T-helper 1 cell treated with Interleukin-12 subunit alpha and Interleukin-12 subunit beta and Interleukin-4 antibody, amounts not matched to agents 30 μg/mL and 1 μg/mL, for 36 hours (primary cell): ENCODE results near the gene PARD6A.
A peak's percentile ranks its signal among the peaks of the same experiment; 100 is the strongest.

Source experiments
- H3K27ac Mint-ChIP-seq: one replicate; pipeline ENCODE4 v1.8.0; 2021; ENCODE audit warnings: mild to moderate bottlenecking, mixed read lengths
- H3K27me3 Mint-ChIP-seq: one replicate; pipeline ENCODE4 v1.8.0; 2021; ENCODE audit warnings: low read depth, mixed read lengths
- H3K36me3 Mint-ChIP-seq: one replicate; pipeline ENCODE4 v1.8.0; 2021; ENCODE audit warnings: low read depth, mixed read lengths
- H3K4me1 Mint-ChIP-seq: one replicate; pipeline ENCODE4 v1.8.0; 2021; ENCODE audit warnings: low read depth, mixed read lengths
- H3K4me3 Mint-ChIP-seq: one replicate; pipeline ENCODE4 v1.8.0; 2021; ENCODE audit warnings: mild to moderate bottlenecking, moderate library complexity, mixed read lengths
- H3K9me3 Mint-ChIP-seq: one replicate; pipeline ENCODE4 v1.8.0; 2021; ENCODE audit warnings: mixed read lengths

The PARD6A gene

DNA sequence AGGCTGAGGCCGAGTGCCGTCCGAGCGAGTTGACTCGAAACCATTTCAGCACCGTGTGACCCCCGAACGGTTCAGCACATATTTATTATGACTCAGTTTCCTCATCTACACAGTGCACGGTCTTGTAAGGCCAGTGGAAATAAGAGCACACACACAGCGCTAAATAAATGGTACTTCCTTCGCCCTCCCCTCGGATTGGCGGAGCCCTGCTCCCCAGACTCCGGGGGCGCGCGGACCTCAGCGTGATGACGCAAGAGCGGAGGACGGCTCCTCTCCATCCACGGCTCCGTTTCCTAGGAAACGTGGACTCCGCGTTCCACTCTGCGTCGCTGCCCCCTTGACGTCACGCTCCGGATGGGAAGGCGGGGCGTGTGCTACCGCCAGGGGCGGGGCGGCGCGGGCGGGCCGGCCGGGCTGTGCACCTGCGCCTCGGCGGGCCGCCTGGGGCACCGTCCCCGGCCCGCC lies at the start of gene PARD6A:
Gene PARD6A (plus strand): TSS at position 397 of the 465 bp plus-strand sequence. CDS start 79 bp downstream, outside the sequence.
- peaks cover 18% of the 10 kb centered on the region for H3K4me1 Mint-ChIP-seq
- H3K4me3 Mint-ChIP-seq, result peak within 1 kb of the TSS; percentile 94
- H3K27ac Mint-ChIP-seq, result peak within 1 kb of the TSS; percentile 99
- no peaks in the 10 kb centered on the region for H3K9me3 Mint-ChIP-seq
- H3K27me3 Mint-ChIP-seq, result no peaks in the 10 kb centered on the region
- peaks cover 7% of the 10 kb centered on the region for H3K36me3 Mint-ChIP-seq

- H3K9me3 Mint-ChIP-seq, result no peaks in the 10 kb centered on the region
- H3K36me3 Mint-ChIP-seq, result peaks cover 30% of the 10 kb centered on the region
- H3K27me3 Mint-ChIP-seq, result no peaks in the 10 kb centered on the region
- H3K4me1 Mint-ChIP-seq, result peaks cover 2% of the 10 kb centered on the region
- no peak overlapping the region for H3K27ac Mint-ChIP-seq
- H3K4me3 Mint-ChIP-seq, result no peak overlapping the region
These were observed 47.0 kb upstream of the PARD6A start for GRCh38 chr16:67613808-67614207.

DNA sequence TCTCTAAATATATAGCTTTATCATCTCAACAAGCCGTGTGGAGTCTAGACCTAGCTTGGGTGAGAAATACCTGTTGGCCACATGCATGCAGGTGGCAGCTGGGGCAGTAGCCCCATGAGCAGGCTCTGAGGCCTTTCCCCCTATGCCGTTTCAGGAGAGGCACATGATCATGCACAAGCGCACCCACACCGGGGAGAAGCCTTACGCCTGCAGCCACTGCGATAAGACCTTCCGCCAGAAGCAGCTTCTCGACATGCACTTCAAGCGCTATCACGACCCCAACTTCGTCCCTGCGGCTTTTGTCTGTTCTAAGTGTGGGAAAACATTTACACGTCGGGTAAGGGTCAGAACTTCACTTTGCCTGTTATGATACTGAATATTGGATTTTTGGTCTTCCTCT lies 32.5 kb upstream of the PARD6A start:
- H3K36me3 Mint-ChIP-seq, result peaks cover 45% of the 10 kb centered on the region
- H3K4me3 Mint-ChIP-seq, result no peak overlapping the region
- H3K4me1 Mint-ChIP-seq, result peaks cover 3% of the 10 kb centered on the region
- no peak overlapping the region for H3K27ac Mint-ChIP-seq
- H3K27me3 Mint-ChIP-seq, result no peaks in the 10 kb centered on the region
- no peaks in the 10 kb centered on the region for H3K9me3 Mint-ChIP-seq

- H3K4me1 Mint-ChIP-seq, result no peaks in the 10 kb centered on the region
- no peaks in the 10 kb centered on the region for H3K27me3 Mint-ChIP-seq
- H3K9me3 Mint-ChIP-seq, result no peaks in the 10 kb centered on the region
- peaks cover 33% of the 10 kb centered on the region for H3K36me3 Mint-ChIP-seq
- no peak overlapping the region for H3K4me3 Mint-ChIP-seq
- H3K27ac Mint-ChIP-seq, result no peak overlapping the region
These were observed 28.2 kb upstream of the PARD6A start for GRCh38 chr16:67632415-67633172.

- Mint-ChIP-seq H3K9me3 (no peaks in the 10 kb centered on the region), H3K27ac (no peak overlapping the region), H3K36me3 (peaks cover 25% of the 10 kb centered on the region), H3K27me3 (no peaks in the 10 kb centered on the region), H3K4me3 (no peak overlapping the region), H3K4me1 (no peaks in the 10 kb centered on the region)
These were observed 24.0 kb upstream of the PARD6A start for GRCh38 chr16:67636713-67637112.

GRCh38 chr16:67637625-67638024 lies 23.1 kb upstream of the PARD6A start:
- no peak overlapping the region for H3K4me3 Mint-ChIP-seq
- peaks cover 19% of the 10 kb centered on the region for H3K36me3 Mint-ChIP-seq
- H3K4me1 Mint-ChIP-seq, result no peaks in the 10 kb centered on the region
- no peaks in the 10 kb centered on the region for H3K27me3 Mint-ChIP-seq
- no peak overlapping the region for H3K27ac Mint-ChIP-seq
- H3K9me3 Mint-ChIP-seq, result no peaks in the 10 kb centered on the region

DNA sequence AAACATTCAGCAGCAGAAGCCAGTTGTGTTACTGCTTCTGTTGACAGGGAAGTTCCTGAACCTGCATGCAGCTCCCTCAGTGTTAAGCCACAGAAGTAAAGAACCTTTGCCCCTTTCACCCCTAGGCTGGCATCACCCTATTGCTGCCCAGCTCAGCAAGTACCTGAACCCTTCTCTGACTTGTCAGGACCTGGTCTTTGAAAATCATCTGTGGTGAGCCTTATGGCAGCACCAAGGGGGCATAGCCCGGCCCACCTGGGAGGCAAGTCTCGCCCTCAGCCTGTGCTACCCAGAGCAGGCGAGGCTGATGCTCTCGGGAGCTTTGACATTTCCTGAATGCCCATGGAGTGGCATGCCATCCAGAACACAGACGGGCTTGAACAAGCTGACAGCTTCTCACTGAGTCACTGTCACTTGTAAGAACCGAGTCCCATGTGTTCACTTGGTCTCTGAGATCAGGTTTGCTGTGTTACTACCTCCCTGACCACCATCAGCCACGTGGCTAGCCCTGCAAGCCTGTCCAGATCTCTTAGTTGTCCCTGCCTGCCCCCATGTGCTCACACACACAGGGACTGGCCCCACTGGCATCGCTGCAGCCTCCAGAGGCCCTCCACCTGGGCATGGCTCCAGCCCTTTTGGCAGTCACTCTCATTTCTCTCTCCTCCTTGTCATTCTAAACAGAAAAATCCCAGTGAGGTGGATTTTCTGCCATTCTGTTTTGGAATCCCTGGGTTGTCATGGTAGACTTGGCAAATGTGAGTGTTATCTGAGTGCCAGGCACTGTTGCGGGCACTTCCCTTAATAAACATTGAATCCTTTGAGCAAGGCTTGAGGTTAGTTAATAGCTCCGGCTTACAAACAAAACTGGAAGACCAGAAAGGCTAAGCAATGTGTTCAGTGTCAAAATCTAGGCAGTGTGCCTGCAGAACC lies 18.7 kb upstream of the PARD6A start:
- Mint-ChIP-seq H3K4me3 (no peak overlapping the region), H3K36me3 (peaks cover 15% of the 10 kb centered on the region), H3K9me3 (no peaks in the 10 kb centered on the region), H3K4me1 (peaks cover 9% of the 10 kb centered on the region), H3K27ac (peak overlapping the region; percentile 20), H3K27me3 (no peaks in the 10 kb centered on the region)

DNA sequence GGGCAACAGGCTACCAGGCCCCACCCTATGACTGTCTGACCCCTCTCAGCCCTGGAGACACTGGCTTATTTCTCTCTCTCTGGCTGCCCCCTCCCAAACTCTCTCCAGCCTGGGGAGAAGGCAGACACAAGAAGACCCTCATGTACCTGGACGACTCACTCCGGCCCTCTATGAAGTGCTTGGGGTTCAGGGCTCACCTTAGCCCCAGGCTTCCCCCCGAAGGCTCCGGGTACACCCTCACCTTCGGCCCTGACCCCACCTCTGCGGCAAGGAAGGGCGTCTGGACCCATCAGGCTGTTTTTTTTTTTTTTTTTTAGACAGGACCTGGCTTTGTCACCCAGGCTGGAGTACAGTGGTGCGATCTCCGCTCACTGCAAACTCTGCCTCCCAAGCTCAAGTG lies 16.7 kb upstream of the PARD6A start:
- Mint-ChIP-seq H3K36me3 (peaks cover 8% of the 10 kb centered on the region), H3K4me1 (peaks cover 9% of the 10 kb centered on the region), H3K27ac (peak overlapping the region; percentile 74)

DNA sequence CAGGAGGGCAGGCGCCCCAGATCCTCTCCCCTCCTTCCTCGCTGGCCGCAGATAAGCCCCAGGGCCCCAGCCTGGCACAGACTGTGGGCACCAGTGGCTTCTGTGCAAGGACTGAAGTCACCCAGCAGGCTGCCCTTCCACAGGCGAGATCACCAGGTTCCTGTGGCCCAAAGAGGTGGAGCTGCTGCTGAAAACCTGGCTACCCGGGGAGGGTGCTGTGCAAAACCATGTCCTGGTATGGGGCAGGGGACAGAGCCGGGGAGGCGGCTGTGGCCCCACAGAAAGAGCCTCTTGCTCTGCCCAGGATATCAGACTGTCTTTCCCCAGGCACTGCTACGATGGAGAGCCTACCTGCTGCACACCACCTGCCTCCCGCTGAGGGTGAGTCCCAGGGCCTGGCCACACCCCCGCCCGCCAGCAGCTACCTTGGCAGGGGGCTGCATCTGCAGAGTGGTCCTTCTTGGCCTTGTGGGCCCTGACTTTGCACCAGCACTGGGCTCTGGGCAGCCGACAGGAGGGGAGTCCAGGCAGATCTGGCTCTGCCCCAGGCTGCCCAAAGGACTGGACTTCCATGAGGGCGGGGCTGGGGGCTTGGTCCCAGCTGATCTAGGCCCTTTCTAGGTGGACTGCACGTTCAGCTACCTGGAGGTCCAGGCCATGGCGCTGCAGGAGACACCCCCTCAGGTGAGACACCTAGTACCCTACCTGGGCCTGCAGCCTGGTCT lies 15.2 kb upstream of the PARD6A start:
- Mint-ChIP-seq H3K27me3 (no peaks in the 10 kb centered on the region), H3K4me1 (peaks cover 11% of the 10 kb centered on the region), H3K36me3 (peaks cover 10% of the 10 kb centered on the region), H3K4me3 (peak overlapping the region; percentile 93), H3K27ac (peak overlapping the region; percentile 98), H3K9me3 (no peaks in the 10 kb centered on the region)

More for the DNA sequence above, 16.7 kb upstream of the PARD6A start:
- no peaks in the 10 kb centered on the region for H3K9me3 Mint-ChIP-seq
- H3K4me3 Mint-ChIP-seq, result peak overlapping the region; percentile 42
- H3K27me3 Mint-ChIP-seq, result no peaks in the 10 kb centered on the region

DNA sequence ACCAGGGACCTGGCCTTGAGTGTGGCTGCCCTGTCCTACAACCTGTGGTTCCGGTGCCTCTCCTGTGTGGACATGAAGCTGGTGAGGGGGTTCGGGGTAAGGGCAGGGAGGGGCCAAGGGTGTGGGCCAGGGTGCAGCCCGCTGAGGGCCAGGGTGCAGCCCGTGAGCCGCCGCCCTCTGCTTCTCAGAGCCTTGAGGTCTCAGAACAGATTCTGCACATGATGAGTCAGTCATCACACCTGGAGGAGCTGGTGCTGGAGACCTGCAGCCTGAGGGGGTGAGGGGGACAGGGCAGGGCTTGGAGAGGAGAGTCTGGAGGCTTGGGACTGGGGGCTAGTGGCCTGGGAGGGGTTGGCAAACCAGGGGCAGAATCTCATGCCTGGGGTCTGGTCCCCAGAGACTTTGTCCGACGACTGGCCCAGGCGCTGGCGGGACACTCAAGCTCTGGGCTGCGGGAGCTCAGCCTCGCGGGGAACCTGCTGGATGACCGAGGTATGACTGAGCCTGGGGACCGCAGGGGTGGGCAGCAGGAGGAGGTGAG lies 13.6 kb upstream of the PARD6A start:
- no peak overlapping the region for H3K27ac Mint-ChIP-seq
- peaks cover 14% of the 10 kb centered on the region for H3K4me1 Mint-ChIP-seq
- peak overlapping the region; percentile 74 for H3K4me3 Mint-ChIP-seq
- H3K9me3 Mint-ChIP-seq, result no peaks in the 10 kb centered on the region
- peaks cover 22% of the 10 kb centered on the region for H3K36me3 Mint-ChIP-seq
- H3K27me3 Mint-ChIP-seq, result no peaks in the 10 kb centered on the region

GRCh38 chr16:67647681-67648080 lies 13.1 kb upstream of the PARD6A start:
- no peak overlapping the region for H3K27ac Mint-ChIP-seq
- H3K27me3 Mint-ChIP-seq, result no peaks in the 10 kb centered on the region
- H3K36me3 Mint-ChIP-seq, result peaks cover 22% of the 10 kb centered on the region
- peaks cover 14% of the 10 kb centered on the region for H3K4me1 Mint-ChIP-seq
- H3K4me3 Mint-ChIP-seq, result no peak overlapping the region
- H3K9me3 Mint-ChIP-seq, result no peaks in the 10 kb centered on the region

DNA sequence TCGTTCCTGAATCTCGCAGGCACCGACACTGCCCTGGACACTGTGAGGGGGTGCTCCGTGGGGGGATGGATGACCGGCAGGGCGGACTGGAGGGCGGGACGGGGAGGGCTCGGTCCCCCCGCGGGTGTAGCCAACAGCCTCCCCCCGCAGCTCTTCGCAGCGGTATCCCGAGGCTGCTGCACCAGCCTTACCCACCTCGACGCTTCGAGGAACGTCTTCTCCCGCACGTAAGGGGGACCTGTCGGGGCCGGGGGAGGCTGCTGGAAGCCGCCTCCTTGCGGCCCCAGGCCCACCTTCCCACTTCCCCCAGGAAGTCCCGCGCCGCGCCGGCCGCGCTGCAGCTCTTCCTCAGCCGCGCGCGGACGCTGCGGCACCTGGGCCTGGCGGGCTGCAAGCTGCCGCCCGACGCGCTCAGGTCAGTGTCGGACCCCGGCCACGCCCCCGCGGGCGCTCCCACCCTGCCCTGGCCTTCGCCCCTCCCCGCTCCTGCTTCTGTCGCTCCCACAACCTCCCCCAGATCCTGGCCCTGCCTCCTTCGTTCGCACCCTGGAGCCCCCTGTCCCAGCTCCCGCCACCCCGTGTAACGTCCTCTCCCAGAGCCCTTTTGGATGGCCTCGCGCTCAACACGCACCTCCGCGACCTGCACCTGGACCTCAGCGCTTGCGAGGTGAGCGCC lies 12.5 kb upstream of the PARD6A start:
- no peak overlapping the region for H3K4me3 Mint-ChIP-seq
- no peaks in the 10 kb centered on the region for H3K27me3 Mint-ChIP-seq
- H3K4me1 Mint-ChIP-seq, result peaks cover 14% of the 10 kb centered on the region
- peaks cover 22% of the 10 kb centered on the region for H3K36me3 Mint-ChIP-seq
- H3K9me3 Mint-ChIP-seq, result no peaks in the 10 kb centered on the region
- H3K27ac Mint-ChIP-seq, result no peak overlapping the region

GRCh38 chr16:67648764-67649407 lies 11.9 kb upstream of the PARD6A start:
- H3K4me3 Mint-ChIP-seq, result no peak overlapping the region
- no peaks in the 10 kb centered on the region for H3K9me3 Mint-ChIP-seq
- no peak overlapping the region for H3K27ac Mint-ChIP-seq
- H3K36me3 Mint-ChIP-seq, result peaks cover 25% of the 10 kb centered on the region
- peaks cover 14% of the 10 kb centered on the region for H3K4me1 Mint-ChIP-seq
- H3K27me3 Mint-ChIP-seq, result no peaks in the 10 kb centered on the region
